Endothelial cell of umbilical vein (primary cell): ENCODE measurements around the gene ANXA5.

Experiments used
- CTCF ChIP-seq, 2 donors: IDR thresholded peaks; 1 replicate in 1 of 2; 2 replicates in 1 of 2; pipeline ENCODE4 v1.5.1; 2011; ENCODE audit warnings: low read length in 2 of 2, mild to moderate bottlenecking in 2 of 2, moderate library complexity in 2 of 2, control low read depth in 1 of 2, inconsistent platforms in 1 of 2, low read depth in 1 of 2; ENCODE audit not compliant: insufficient read depth in 1 of 2; ENCODE audit errors: extremely low read depth in 1 of 2
- EZH2 ChIP-seq: IDR thresholded peaks from 2 replicates; pipeline ENCODE4 v1.6.1; 2012; ENCODE audit warnings: borderline replicate concordance, low read depth, mild to moderate bottlenecking, moderate library complexity, low read length, inconsistent platforms; ENCODE audit not compliant: severe bottlenecking

- TF ChIP-seq CTCF (IDR thresholded peaks at IDR 0.05; ENCODE audit: extremely low read depth in 1 of 2, insufficient read depth in 1 of 2, low read depth in 1 of 2, low read length in 2 of 2) (no peak), EZH2 (no peak)
Measured at GRCh38 chr4:121705521-121705920, 8.7 kb upstream of the ANXA5 start.
